GM21576 (cell line): ENCODE results near the gene TIMM21.

Experiments
- ATAC-seq: cut with Tn5 transposase; IDR thresholded peaks from one replicate; pipeline ENCODE4 v1.9.1; 2021; ENCODE audit warnings: mild to moderate bottlenecking, moderate library complexity; ENCODE audit not compliant: unreplicated experiment

The TIMM21 gene

DNA sequence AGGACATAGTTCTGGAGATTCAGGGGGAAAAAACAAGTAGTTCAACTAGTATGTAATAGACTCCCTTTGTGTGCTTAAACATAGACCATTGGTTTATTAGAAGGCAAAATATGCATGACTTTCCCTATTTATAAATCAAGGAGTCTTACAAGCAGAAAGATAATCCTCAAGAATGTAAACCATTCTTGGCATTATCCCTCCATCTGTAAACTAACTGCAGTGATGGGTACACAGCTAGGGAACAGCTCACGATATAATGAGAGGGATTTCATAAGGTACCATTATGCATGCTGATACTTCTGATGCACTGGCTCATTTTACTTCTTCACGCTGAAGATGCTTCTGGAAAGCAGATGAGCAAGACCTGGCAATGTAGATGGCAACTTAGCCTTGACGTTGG is 1.6 kb upstream of the TIMM21 start:
- no peak for ATAC-seq

DNA sequence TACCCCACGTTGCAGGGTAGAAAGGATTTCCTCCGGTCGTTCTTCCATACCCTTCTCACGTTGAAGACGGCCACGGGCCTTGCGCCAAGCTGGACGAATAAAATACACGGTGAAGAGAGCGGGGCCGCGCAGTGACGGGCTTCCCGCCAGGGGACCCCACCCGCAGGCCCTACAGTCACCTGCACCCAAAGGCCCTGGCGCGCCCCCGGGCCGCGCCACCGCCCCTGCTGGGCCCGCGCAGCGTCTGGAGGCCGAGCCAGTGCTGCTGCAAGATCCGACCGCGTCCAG is 888 bp upstream of the TIMM21 start:
- ATAC-seq = no peak

- ATAC-seq = peak; percentile 2
Observed at GRCh38 chr18:74148543-74149070, 284 bp downstream of the TIMM21 start.

DNA sequence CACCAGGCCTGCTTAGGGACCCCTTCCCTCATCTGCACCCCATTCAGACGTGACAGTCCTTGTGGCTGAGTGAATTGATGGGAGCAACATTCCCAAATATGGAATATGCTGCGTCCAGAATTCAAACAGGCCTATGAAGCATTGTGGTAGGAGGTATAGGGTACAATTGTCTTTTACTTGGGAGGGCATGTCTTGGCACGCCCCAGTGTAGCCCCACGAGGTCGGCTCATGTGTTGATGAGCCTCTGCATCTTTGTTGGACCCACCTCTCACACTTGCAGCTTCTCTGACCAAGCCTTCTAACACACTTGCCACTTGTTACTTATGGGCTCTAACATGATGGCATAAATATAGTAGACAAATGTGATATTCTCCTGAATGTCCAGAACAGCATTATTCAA is 1.6 kb downstream of the TIMM21 start:
- ATAC-seq = no peak

GRCh38 chr18:74152270-74152669 is 3.9 kb downstream of the TIMM21 start:
- no peak for ATAC-seq

GRCh38 chr18:74152857-74153256 is 4.5 kb downstream of the TIMM21 start:
- ATAC-seq = no peak

DNA sequence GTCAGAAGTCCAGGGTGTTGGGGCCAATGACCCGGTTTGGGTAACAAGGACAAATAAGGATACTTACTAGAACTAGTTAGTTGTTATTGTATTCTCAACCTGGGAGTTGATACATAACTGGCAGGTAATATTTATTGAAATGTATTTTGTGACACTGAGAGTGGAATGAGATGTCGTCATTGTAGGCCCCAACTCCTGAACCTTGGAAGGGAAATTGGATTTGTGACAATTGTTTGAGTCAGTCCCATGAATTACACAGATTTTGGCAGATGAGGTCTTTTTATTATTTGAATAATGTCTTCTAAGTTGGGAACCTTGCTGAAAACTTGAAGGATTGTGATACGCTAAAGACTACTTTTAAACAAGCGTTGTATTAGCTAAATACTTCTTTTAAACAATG is 5.1 kb downstream of the TIMM21 start:
- no peak for ATAC-seq

DNA sequence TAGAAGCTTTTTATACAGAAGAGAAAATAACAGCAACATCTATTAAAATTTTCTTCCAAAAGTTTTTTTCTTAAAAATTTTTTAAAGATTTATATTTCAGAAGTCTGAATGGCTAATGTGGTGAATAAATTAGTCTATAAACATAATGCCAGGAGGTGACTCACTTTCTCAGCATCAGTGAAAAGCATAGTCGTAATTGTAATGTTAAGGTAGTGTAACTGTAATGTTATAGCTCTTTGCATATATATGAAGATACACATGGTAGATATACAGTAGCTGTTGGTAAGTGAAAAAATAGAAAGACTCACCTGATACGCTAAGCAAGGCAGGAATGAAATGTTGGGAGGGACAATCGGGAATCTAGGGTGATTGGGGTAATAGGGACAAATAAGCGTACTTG is 5.5 kb downstream of the TIMM21 start:
- ATAC-seq = no peak

GRCh38 chr18:74154716-74155115 is 6.4 kb downstream of the TIMM21 start:
- no peak for ATAC-seq

GRCh38 chr18:74155276-74155675 is 7.0 kb downstream of the TIMM21 start:
- no peak for ATAC-seq

GRCh38 chr18:74163019-74163660 is 14.8 kb downstream of the TIMM21 start:
- peak; percentile 72 for ATAC-seq

GRCh38 chr18:74166386-74166785 is 18.1 kb downstream of the TIMM21 start:
- no peak for ATAC-seq

GRCh38 chr18:74171910-74172606 is 23.7 kb downstream of the TIMM21 start:
- peak; percentile 94 for ATAC-seq

GRCh38 chr18:74172697-74173433 is 24.5 kb downstream of the TIMM21 start:
- ATAC-seq = no peak

GRCh38 chr18:74173434-74173750 is 25.1 kb downstream of the TIMM21 start:
- ATAC-seq = no peak

DNA sequence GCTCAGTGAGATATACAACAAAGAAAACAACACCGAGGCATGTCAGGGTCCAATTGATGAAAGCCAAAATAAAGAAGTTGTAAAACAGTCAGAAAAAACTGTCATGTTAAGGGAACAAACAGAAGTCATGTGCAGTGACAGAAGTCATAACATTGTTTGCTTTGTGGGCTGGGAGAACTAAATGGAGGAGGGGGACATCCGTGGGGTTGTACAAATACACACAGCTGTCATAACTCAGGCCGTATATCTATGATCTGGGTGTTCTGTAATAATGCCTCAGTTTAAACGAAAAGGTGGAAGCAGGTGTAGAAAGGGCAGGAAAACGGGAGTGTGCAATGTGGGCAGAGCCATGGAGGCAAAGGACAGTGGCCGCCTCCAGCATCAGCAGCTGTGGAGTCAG is 27.3 kb downstream of the TIMM21 start:
- ATAC-seq = no peak

- no peak for ATAC-seq
Observed at GRCh38 chr18:74178884-74179283, 30.6 kb downstream of the TIMM21 start.

GRCh38 chr18:74179623-74180199 is 31.4 kb downstream of the TIMM21 start:
- ATAC-seq = no peak

DNA sequence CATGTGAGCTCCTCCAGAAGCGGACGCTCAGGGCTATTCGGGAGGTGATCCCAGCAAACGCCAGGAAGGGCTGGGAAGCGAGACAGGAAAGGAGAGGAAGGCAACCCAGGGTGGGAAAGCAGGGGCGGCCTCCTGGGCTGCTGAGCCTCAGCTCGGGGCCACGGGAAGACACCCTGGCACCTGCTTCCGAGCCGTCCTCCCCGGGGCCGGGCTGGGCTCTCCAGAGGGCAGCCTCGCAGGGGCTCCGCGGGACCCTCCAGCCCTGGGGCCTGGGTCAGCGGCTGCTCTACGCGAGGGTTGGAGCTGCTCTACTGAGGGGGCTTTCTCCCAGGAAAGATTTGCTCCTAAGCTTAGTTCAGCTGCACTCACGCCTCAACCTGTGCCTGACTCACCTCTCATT is 34.0 kb downstream of the TIMM21 start:
- ATAC-seq = no peak

DNA sequence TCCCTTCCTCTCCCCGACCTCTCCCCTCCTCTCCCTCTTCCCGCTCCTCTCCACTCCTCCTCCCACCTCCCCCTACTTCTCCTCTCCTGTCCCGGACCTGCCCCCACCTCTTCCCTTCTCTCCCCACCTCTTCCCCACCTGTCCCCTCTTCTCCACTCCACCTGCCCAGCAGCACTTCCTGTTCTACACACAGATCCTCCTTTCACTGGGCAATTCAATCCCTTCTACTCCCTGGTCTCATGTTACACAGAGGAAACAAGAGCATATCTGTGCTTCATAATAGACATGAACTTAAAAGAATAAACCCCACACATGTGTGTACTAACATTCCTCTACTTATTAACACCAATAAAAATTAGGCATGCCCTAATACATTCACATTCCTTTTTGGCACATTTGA is 34.8 kb downstream of the TIMM21 start:
- no peak for ATAC-seq

DNA sequence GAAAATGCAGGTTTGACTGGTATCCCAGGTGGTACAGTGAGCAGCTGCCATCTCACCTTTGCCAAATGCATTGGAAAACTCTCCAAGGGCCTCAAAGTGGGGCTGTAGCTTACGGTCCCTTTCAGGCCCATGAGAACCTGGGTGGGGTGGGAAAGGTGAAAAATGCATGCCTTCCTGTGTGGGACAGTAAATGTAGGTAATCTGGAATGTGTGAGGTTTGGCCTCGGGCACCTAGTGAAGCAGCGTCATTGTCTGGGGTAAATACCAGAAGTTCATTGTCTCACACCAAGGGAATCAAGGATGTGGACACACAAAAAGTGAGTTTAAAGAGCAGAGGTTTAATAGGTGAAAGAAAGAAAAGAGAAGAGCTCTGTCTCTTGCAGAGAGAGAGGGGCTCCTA is 36.6 kb downstream of the TIMM21 start:
- no peak for ATAC-seq

DNA sequence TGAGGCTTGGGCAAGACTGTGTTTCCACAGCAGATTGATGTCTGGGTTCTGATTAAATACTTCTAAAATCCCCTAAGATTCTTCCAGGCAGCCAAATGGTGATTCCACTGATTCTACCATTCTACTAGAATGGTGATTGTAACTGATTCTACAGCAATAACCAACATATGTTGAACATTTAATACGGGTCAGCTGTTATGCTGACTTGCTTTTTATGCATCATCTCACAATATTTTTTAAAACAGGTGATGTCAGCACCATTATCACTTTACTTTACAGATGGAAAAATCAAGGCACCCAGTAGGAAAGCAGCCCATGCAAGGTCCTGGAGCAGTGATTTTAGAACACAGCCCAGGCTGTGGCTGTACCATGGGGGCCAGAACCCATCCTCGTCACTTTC is 37.5 kb downstream of the TIMM21 start:
- no peak for ATAC-seq
